Transverse colon (tissue), 4 donors: ENCODE measurements around the gene UGT3A1.

Source experiments
- EP300 ChIP-seq: sonication (generic); formaldehyde crosslinking; IDR thresholded peaks from one replicate; pipeline ENCODE4 v1.6.1; 2017; ENCODE audit warnings: antibody characterized with exemption, low read depth
- POLR2AphosphoS5 ChIP-seq, 3 donors: sonication (generic); formaldehyde crosslinking; IDR thresholded peaks; one replicate each; pipeline ENCODE4 v1.6.1; 2016; ENCODE audit warnings: antibody characterized with exemption in 3 of 3
- TF ChIP-seq, protein P1 (sequence below), 5 experiments: fragments of 200-600 bp in 3 of 5; fragments of 450-650 bp in 2 of 5; sonication (generic) in 3 of 5; IDR thresholded peaks; 1 replicate in 2 of 5; 2 replicates in 3 of 5; pipeline ENCODE4 v1.5.1; 2016 to 2017; ENCODE audit warnings: antibody characterized with exemption in 5 of 5, inconsistent platforms in 3 of 5, mild to moderate bottlenecking in 2 of 5, moderate library complexity in 1 of 5

DNA sequence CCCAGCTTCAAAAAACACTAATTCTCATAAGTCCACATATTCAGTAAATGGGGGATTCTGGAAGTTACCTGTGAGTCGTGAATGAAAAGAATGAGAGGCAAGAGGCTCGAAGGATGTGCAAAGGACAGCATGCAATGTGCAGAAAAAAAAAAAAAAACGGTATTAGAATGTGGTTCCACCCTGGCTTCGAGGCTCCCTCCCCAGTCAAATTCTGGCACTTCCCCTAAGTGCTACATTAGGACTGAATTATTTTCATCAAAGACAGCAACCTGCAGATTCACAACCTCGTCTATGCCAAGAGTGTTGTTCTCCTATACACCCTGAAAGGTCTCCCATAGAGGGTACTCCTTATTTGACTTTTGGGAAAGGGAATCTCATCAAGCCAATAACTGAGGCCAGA is 69.3 kb downstream of the UGT3A1 start:
- TF ChIP-seq, protein P1, sequence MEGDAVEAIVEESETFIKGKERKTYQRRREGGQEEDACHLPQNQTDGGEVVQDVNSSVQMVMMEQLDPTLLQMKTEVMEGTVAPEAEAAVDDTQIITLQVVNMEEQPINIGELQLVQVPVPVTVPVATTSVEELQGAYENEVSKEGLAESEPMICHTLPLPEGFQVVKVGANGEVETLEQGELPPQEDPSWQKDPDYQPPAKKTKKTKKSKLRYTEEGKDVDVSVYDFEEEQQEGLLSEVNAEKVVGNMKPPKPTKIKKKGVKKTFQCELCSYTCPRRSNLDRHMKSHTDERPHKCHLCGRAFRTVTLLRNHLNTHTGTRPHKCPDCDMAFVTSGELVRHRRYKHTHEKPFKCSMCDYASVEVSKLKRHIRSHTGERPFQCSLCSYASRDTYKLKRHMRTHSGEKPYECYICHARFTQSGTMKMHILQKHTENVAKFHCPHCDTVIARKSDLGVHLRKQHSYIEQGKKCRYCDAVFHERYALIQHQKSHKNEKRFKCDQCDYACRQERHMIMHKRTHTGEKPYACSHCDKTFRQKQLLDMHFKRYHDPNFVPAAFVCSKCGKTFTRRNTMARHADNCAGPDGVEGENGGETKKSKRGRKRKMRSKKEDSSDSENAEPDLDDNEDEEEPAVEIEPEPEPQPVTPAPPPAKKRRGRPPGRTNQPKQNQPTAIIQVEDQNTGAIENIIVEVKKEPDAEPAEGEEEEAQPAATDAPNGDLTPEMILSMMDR (IDR thresholded peaks at IDR 0.05): no peak
- no peak for TF ChIP-seq POLR2AphosphoS5 (IDR thresholded peaks at IDR 0.05)
- no peak for TF ChIP-seq EP300
